Stimulated activated CD4-positive, alpha-beta T cell treated with anti-CD3 and anti-CD28 coated beads, Interleukin-2, amount 100 ng/mL, for 48 hours (primary cell): ENCODE data around the gene CNTD1.

ENCODE experiments used
- DNase-seq, 2 donors: peaks; one replicate each; pipeline ENCODE4 v3.0.0-alpha.2; 2020

The CNTD1 gene

DNA sequence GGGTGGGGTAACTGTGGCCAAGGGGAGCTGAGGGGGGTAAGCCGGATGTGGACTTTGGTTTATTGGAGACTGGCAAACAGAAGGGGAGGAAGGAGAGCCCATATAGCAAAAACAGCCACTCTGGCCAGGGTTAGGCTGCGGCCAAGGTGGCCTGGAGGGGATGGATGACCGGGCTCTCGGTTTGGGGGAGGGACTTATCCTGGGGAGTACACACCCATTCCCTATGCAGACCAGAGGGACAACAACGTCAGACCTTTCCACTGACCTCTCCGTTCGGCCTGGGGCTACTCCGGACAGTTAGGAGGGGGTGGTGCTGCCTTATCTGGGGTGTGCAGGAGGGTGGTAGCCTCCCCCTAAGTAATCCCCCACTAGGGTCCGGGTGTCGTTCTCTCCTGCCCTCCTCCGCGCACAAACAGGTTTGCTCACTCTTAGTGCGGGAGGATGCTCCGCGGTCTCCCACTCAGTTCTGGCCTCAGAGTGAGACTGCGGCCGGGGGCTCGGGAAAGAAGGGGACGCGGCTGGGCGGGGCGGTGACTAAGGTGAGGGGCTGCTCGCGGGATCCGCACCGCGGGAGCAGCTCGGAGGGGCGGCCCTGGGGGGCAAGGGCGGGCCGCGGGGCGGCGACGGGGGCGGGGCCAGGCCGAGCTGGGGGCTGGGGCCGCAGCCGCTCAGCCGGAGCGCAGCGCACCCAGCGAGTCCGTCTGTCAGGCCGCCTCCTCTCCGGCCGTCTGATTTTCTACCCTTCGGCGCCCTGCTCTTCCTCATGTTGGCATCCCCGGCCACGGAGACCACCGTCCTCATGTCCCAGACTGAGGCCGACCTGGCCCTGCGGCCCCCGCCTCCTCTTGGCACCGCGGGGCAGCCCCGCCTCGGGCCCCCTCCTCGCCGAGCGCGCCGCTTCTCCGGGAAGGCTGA is 18.5 kb upstream of the CNTD1 start, which contains the start of gene WNK4:
Gene WNK4 (plus strand): TSS at position 675 of the 915 bp plus-strand sequence. CDS start 89 bp downstream, at position 764.
- no peak for DNase-seq

DNA sequence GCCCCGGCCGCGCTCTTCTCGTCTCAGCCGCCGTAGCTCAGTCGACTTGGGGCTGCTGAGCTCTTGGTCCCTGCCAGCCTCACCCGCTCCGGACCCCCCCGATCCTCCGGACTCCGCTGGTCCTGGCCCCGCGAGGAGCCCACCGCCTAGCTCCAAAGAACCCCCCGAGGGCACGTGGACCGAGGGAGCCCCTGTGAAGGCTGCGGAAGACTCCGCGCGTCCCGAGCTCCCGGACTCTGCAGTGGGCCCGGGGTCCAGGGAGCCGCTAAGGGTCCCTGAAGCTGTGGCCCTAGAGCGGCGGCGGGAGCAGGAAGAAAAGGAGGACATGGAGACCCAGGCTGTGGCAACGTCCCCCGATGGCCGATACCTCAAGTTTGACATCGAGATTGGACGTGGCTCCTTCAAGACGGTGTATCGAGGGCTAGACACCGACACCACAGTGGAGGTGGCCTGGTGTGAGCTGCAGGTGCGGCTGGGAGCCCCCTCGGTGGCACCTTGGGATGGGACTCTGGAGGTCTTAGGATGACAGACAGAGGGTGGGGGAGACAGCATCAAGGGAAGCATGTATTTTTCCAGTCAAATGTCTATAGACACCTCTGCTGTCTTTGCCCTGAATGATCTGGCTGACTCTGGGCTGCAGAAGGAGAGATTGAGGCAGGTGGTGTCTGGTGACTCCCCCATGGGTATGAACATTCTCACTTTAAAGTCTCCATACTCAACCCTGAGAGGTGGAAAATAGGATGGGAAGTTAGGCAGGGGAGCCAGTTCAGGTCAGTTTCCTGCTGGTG is 17.6 kb upstream of the CNTD1 start:
- no peak for DNase-seq

DNA sequence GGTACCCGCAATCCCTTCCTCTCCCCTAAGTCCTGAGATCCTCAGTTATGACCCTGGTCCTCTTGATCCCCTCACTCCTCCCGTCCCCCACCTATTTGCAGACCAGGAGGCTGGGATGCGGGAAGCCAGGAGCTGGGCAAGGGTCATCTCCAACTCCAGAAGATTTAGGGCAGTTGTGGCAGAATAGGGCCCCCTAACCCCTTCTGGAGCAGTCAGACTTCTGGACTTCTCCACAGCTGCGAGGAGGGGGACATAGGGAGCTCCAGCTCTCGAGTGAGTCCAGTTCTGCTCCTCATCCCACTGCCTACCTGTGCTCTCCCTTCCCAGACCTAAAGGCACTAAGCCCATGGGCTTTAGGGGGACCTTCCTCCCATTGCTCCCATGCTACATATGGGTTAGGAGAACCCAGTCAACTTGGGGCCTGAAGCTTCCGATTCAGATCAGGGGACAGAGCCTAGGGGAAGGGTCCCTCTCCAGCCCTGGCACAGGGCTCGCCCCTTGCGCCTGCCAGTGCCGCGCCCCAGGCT is 17.0 kb upstream of the CNTD1 start:
- DNase-seq, result no peak

DNA sequence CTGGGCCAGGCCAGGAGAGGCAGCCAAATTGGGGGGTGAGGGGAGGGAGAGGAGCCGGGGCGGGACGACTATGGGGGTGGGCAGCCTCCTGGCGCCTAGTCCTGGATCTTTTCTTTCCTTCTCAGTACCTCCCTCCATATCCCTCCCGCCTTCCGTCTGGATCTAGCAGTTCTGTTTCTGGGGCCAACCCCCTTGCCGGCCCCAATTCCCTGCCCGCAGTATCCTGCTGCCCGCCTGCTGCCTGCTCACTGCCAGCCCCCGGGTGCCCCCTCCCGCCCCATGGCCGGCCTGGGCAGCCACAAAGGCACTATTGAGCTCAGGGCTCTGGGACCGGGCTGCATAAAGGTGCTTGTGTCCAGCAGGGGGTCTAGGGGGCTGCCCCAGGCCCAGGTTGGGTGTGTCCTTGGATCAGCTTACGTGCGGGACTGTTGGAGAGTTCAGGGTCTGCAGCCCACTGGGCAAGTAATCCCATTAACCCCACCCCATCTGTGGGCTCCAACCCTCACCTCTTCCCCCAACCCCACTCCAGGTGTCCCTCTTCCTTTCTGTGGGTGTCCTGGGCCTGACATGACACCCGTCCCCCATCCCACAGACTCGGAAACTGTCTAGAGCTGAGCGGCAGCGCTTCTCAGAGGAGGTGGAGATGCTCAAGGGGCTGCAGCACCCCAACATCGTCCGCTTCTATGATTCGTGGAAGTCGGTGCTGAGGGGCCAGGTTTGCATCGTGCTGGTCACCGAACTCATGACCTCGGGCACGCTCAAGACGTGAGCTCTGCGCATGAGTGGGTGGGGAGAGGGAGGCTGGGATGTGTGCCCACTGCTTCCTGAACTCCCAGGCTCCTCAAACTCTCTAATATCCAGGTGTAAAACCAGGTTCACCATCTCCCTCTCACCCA is 16.2 kb upstream of the CNTD1 start:
- DNase-seq, result no peak

DNA sequence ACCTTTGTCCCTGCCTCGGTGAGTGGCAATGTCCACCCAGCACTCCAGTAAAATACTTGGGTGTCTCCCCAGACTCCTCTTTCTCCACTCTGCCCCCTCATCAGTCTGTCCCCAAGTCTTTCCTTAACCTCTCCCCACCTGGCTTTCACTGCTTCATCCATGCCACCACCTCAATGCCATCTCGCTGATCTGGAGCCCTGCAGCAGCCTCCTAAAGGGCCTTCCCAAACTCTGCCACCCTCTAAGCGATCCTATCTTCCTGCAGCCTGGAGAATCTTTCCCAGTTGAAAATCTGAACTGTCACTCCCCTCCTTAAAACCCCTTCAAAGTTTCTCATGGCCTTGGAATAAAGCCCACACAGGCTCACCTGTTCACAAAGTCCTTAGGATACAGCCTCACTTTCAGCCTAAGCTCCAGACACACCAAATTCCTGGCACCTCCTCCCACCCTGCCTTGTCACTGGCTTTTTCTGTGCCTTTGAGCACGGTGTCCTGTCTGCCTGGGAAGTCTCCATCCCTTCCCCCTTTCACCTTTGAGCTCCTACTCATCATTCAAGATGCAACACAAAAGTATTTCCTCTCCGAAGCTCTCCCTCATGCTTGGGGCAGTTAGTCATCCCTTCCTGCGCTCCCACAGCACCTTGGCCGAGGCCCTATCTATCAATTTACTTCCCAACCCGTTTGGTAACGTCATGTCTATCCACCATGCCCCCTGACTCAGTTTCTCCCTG is 15.4 kb upstream of the CNTD1 start:
- DNase-seq, result no peak

DNA sequence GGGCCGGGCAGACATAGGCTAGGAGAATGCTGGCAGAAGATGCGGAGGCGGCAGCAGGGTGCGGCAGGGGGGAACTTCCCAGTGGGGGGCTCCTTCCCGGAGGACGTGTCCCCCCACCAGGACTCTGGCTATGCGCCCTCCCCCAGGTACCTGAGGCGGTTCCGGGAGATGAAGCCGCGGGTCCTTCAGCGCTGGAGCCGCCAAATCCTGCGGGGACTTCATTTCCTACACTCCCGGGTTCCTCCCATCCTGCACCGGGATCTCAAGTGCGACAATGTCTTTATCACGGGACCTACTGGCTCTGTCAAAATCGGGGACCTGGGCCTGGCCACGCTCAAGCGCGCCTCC is 14.9 kb upstream of the CNTD1 start:
- DNase-seq, result no peak

DNA sequence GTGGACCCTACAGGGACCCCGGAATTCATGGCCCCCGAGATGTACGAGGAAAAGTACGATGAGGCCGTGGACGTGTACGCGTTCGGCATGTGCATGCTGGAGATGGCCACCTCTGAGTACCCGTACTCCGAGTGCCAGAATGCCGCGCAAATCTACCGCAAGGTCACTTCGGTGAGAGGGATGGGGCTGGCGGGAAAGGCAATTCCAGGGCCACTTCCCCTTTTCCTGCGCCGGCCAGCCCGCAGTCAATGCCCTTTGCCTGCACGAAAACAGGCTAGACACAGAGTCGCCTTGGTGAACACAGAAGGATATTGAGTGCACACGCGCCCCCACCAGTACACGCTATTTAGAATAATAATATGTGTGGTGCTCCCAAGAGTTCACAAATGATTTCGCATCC is 14.3 kb upstream of the CNTD1 start:
- no peak for DNase-seq

DNA sequence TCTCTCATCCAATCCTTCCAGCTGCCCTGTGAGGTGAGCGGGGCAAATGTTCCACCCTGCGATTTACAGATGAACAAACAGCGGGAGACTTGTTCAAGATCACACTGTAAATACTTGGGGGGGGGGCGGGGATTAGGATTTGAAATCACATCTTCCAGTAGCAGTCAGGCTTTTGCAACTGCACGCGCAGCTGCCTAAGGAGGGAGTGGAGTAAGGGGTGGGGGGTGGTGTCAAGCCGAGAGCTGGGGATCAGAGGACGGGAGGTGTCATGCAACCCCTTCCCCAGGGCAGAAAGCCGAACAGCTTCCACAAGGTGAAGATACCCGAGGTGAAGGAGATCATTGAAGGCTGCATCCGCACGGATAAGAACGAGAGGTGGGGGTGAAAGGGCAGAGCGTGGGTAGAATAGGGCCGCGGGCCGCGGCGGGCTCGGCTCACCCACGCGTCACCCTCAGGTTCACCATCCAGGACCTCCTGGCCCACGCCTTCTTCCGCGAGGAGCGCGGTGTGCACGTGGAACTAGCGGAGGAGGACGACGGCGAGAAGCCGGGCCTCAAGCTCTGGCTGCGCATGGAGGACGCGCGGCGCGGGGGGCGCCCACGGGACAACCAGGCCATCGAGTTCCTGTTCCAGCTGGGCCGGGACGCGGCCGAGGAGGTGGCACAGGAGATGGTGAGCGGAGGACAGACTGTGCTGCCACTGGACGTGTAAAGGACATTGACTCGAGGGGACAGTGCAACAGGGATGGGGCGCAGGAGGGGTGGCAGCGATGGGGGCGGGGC is 13.7 kb upstream of the CNTD1 start:
- DNase-seq, result no peak

DNA sequence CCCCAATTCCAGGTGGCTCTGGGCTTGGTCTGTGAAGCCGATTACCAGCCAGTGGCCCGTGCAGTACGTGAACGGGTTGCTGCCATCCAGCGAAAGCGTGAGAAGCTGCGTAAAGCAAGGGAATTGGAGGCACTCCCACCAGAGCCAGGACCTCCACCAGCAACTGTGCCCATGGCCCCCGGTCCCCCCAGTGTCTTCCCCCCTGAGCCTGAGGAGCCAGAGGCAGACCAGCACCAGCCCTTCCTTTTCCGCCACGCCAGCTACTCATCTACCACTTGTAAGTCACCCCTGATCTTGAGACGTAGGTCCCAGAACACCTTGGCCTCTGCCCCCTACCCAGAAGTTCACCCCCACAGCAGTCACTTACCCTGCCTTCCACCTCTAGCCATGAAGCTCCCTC is 11.4 kb upstream of the CNTD1 start:
- DNase-seq, result no peak

DNA sequence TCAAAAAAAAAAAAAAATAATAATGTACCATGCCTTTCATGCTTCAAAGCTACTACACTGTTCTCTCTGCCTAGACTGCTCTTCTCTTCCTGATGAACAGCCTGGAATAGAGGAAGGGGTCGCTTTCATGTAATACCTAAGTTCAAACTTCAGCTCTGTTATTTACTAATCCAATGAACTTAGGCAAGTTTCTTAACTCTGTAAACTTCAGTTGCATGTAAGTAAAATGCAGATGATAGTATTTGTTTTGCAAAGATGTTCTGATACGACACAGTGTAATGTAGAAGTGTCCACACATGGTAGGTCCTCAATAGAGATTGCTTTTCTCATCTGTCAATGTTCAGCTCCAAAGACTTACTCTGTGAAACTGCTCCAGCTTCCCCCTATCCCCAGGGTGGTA is 6.7 kb upstream of the CNTD1 start:
- DNase-seq, result no peak

DNA sequence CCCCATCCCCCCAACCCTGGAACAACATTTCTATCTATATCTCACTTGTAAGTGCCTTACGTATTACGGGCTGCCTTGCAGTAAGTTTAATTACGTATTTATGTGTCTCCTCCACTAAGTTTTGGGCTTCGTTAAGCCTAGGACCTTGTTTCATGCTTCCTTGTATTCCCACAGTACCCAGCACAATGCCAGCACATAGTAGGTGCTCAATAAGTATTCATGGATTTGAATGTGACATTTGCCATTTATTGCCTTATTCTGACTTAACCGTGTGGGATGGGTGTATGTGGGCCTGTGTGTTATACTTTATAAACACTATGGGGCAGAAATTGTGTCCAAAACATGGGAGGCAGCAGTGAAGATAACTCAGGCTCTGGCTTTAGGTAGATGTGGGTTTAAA is 6.1 kb upstream of the CNTD1 start:
- DNase-seq, result no peak

DNA sequence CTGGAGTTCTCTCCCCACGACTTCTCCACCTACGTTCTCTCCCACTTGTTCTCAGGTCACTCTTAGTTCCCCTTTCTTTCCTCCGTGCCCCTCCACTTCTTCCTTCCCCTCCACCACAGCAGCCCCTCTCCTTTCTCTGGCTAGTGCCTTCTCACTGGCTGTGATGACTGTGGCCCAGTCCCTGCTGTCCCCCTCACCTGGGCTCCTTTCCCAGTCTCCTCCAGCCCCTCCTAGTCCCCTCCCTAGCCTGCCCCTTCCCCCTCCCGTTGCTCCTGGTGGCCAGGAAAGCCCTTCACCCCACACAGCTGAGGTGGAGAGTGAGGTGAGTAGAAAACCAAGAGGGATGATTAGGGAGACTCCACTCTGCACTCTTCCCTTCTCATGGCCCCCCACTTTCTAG is 3.6 kb upstream of the CNTD1 start:
- DNase-seq, result no peak

DNA sequence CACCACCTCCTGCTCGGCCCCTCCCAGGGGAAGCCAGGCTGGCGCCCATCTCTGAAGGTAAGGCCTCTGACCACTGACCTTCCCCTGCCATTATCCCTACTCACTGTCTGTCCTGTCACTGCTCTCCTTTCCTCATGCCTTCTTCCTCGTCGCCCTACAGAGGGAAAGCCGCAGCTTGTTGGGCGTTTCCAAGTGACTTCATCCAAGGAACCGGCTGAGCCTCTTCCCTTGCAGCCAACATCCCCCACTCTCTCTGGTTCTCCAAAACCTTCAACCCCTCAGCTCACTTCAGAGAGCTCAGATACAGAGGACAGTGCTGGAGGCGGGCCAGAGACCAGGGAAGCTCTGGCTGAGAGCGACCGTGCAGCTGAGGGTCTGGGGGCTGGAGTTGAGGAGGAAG is 3.2 kb upstream of the CNTD1 start:
- no peak for DNase-seq

DNA sequence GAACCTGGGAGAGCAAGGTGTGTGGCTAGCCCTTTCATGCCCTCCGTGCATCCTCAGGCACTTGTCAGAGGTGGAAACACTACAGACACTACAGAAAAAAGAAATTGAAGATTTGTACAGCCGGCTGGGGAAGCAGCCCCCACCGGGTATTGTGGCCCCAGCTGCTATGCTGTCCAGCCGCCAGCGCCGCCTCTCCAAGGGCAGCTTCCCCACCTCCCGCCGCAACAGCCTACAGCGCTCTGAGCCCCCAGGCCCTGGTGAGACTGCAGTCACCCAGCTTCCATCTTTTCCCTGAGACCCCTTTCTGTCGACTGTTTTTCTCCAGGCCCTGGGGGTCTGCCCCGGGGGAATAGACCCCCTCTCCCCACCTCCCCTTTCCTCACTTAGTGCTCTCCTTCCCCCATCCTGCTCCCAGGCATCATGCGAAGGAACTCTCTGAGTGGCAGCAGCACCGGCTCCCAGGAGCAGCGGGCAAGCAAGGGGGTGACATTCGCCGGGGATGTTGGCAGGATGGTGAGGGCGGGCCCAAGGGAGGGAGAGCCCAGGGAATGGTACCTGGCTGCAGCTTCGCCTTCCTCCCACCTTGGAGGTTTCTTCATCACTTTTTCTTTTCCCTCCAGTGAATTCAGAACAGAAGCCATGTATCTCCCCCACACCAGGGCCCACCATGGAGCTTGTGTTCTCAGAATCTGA is 2.4 kb upstream of the CNTD1 start:
- no peak for DNase-seq

DNA sequence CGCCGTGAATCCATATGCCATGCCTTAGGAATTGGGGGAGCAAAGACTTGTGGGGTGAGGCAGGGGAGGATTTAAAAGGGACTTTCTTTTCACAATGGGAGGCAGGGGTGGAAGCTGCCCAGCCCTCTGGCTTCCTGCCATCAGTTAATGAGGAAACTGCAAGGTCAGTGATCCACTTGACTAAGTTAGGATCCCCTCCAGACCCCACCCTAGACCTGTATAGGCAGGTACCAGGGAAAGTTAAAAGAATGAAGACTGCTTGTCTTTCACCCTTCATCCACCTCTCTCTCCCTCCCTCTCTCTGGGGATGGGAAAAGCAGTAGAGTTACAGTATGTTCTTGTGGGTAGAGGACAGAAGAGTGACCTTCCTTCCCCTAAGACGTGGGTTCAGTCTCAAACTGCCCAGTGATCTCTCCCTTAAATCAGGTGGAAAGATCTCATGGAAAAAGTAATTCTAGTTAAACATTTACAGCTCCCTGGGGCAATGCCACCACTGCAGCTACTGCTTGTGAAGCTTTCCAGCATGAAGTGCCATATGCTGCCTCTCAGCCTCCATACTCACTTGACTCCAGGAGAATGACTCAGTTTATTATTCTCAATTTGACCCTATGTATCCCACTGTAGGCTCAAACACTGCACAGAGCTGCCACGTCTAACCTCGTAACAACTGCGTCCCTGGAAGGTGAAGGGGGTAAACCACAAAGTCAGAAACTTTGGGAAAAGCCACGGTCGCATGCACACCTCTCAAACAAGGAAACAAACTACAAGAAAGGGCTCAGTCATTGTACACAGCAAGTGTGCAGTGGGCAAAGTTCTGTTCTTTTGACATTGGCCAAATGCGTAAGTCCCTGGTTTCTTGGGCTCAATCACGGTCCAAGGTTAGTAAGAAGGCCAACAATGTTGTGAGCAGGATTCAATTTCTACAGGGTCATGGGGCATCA is 1.3 kb upstream of the CNTD1 start:
- DNase-seq, result no peak

DNA sequence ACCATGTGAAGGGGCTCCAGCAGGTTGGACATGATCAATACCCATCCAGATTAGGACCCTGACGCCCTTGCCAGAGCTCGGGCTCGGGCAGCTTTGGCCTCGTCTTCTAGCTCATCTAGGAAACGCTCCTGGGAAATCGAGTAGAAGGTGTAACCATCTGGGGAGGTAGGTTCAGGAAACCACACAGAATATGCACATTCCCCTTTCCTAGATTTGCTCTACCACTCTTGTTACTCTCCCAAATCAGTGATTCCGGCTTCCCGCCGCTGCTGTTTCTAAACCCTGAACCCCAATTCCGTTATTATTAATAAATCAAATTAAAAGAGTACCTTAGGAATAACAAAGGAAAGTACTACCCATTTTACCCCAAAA is 664 bp upstream of the CNTD1 start:
- no peak for DNase-seq

DNA sequence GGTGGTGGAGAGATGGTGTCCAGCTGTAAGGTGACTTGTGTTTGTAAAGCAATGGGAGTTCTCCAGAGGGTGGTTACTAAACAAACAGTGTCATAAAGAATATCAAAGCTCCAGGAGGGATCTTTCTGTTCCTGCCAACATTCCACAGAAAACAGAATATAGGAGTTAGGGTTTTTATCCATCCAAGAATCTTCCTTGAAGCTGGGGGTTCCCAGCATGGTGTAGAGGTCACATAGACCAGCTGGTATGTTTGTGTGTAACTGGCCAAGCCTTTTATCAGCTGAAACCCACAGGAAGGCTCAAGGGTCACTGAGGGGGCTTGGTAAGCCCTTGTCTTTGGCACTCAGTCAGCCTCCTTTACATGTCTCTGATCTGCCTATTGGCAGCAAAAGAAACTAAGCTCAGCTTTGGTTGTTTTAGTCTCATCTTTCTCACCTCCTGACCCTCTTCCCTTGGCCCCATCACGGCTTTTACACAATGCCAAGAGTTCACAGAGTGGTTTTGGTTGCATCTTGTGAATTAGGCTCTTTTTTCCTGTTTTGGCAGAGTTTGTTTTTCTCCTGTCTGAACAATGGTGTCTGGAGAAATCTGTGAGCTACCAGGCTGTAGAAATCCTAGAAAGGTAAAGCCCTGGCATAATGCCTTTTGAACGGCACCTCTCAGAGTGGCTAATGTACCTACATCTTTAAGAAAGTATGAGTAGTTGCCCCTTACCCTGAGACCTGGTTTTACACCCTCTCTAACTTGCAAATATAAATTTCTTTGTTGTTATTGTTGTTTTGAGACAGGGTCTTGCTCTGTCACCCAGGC is 4.6 kb downstream of the CNTD1 start:
- no peak for DNase-seq

DNA sequence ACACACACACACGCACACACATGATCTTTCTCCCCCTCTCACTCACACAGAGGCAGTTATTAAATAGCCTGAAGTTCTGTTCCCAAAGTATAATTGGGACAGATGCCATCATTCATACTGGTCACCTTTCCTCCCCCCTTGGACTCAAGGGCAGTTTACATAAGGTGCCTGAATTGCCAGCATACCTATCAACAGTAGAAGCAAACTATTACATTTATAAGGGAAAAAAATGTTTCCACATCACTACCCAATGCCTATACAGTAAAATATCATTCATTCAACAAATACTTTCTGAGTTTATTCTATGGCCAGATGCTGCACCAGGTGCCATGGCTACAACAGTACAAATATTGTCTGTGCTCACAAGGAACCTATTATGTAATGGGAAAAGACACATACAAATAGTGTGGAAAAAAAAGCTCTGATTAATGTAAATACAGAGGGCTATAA is 6.3 kb downstream of the CNTD1 start:
- no peak for DNase-seq

DNA sequence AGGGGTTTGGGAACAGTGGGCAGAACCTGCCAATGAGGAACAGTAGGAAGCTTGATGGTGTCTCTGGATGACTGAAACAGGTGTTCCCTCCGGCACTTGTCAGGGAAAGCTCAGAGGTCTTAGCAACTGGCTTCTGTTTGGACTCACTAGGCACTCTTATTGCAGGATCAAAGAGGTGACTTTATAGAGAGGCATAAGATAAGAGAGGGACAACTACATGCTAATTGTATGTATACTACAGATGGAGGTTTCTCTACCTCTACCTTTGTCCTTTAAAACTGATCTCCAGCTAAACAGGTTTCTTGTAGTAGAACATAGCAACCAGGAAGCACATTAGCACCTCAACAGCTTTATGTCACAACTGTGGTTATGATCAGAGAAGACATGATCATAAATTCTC is 7.6 kb downstream of the CNTD1 start:
- DNase-seq, result no peak
